A172 (cell line): ENCODE measurements around the gene PBX1. TPM values are rescaled to one million over a fixed set of nuclear protein-coding genes. Genes with fewer than 3 reads are reported as not detected.
"Not testable (repeated sequence)": the region's sequence is repeated elsewhere in the genome, so short reads cannot be mapped to it uniquely, and the experiment has no call there.

Experiments used
- DNase-seq: peaks from one replicate; pipeline ENCODE4 v3.0.0-alpha.2; 2015; ENCODE audit warnings: low spot score
- total RNA-seq: library from RNA; depleted of rRNA; stranded (reverse); fragments of >200 nt; shearing (Covaris generic); gene quantifications from 2 replicates; pipeline ENCODE4 v1.2.3, GENCODE V29; 2014

Gene PBX1
- total RNA-seq, 1 experiment from 2014 or later = 10.0 TPM

DNA sequence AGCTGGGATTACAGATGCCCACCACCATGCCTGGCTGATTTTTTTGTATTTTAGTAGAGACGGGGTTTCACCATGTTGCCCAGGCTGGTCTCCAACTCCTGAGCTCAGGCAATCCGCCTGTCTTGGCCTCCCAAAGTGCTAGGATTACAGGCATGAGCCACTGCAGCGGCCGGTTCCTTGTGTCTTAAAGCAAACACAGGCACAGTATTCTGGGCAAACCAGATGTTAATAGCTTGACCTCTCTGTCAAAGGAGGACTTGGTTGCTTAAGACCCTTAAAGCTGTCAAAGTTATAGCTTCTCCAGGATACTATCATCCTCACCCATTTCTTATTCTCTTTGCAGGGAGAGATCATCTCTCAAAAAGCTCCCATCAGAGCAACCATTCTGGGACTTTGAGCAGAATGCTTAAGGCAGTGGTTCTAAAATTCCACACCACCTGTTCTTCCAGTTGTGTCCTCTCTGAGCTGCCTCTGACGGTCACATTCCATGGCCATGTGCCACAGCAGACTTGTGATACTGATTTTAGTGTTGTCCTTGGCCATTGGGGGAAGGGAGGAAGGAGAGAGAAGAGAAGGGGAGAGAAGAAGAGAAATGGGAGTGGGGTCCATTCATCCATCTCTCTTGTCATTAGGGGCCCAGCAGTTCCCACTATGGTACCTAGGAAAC is 81.8 kb downstream of the PBX1 start:
- DNase-seq = no peak

DNA sequence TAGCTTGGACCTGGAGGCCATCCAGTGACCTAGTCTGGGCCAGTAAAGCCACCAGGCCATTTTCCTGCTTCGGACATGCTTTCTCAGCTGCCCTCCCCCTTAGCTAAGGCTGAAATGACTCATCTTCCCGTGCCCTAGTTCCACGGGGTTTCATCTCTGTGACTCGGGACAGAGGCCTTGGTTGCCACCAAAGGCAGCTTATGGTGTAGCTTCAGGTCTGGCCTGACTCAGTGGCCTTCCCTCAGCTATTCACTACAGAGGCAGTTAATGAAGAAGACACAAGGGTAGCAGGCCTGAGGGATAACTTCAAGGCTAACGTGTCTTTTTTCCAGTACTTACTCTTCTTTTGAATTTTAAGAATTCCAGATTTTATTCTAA is 82.4 kb downstream of the PBX1 start:
- peak; percentile 30 for DNase-seq

DNA sequence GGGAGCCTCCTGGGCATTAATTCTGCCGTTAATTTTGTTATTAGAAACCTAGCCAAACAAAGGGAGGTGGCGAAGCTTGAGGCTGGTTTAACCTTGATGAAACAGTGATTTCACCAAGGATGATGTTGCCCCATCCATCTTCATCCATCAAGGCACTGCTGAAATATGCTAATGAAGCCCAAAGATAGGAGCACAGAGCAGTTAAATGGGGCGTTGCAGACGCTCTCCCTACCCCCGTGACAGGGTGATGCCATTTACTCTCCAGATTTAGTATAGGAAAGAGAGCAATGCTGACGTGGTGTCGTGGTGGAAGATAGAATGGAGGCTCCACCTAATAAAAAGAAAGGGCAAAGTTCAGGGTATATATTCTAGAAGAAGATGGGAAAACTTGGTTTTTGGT is 84.0 kb downstream of the PBX1 start:
- no peak for DNase-seq

DNA sequence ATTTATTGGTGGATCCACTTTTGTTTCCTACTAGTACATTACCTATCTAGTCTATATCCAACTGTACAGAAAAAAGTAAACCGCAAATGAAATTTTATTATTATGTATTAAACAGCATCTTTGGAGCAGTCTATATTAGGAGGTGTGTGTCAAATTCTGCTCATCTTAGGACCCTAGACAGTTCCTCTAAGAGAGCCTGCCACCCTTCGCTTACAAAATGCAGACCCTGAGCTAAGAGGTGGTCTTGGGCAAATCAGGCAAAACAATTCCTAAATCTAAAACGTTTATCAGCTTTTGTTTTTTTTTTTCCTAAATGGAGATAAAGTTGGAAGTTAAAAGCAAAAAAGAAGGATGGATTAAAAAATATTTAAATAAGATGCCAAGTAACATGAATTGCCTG is 85.3 kb downstream of the PBX1 start:
- DNase-seq = no peak

DNA sequence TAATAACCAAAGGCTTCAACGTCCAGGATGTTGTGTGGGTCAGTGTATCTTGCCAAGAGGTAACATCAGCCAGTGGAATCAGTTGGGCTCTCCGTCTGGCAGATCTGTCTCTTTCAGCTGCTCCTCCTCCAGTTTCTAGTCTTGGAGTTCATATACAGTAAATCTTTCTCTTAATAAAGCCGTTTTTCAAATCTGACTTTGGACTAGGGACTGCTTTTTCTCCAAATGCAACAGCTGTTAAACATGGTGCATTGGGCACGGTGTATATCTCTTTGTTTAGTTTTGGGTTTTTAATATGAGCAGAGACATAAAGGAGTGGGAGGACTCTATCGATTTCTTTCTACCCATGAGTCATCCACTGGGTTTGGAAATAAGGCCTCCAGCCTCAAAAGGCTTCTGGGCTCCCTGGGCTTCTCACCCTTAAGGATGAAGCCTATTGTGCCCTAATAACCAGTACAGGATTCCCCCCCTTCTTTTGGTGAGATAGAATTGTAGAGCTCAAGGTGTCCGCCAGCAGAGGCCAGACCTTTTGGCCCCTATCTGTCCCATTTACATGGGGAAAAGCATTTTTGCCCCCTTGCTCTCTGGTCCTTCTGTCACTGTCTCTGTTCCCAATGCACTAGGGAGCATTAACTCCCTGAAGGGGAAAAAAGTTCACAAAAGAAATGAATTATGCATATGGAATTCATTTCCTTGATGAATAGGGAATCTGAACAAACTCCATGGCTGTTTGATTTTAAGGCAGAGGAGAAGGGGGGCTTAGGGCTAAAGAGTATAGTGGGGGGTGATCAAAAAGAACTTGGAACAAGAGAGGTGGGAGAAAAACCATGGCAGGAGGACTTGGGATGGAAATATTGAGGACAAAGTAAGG is 86.0 kb downstream of the PBX1 start:
- DNase-seq = no peak

DNA sequence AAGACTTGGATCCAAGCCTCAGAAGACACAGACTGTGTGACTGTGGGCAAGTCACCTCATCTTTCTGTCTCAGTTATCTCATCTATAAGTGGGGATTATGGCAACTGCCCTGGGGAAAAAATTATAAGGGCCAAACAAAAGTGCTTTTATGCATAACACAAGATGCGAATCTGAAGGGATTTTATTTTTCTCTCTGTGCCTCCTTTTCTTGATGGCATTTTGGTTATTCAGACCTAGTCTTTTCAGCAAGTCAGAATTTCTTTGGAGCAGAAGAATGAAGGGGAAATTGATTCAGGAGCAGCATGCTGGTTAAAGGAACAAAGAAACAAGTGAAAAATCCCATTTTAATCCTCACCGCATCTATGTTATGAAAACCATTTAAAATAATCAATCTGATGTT is 86.9 kb downstream of the PBX1 start:
- DNase-seq = no peak

DNA sequence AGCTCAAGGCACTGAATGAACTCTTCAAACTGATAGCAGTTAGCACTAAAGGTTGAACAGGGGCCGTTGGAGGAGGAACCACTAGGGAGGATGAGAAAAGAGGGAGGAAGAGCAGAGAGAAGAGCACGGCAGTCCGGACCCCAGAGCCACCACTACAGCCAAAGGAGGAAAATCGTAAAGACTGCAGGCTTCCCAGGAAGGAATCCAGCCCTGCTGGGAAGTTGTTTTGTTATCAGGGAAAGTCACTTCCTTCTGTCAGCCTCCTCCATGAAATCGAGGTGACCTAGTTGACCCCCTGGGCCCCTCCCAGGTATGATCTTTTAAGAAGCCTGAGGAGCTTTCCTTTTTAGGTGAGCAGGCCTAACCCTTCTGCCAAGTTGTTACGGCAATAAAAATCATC is 88.2 kb downstream of the PBX1 start:
- DNase-seq = no peak

DNA sequence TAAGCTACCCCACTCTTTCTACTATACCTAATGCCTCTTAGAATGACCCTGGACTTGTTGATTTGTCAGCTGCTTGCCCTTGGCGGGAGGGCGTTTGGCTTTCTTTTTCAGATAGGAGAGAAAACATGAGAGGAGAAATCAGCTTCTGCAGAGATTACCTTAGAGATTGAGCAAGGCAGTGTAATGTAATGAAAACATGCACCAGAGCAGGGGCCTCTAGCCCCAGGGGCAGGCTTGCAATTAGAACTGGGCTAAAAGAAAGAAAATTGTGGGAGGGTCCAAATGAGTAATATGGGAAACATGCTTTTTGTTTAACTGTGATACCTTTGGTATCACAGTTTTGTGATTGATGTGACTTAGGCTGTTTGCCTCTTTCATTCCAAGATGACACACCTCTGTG is 89.7 kb downstream of the PBX1 start:
- DNase-seq = peak; percentile 47

DNA sequence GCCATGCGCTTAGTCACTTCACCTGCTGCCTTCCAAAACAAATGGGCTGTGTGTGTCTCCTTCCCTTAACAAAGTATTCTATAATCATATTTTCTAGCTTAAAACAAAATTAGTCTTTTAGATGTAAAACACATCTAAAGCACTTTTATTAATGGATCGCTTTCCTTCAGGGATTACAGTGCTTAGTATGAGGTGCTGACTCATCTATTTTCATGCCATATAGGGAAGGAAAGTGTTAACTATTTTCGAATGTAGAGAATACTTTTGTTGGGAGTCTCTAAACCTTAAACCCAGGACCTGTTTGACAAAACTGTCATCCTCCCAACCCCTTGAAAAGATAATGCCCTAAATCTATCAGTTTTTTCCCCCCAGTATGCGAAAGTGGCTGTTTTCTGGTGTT is 90.2 kb downstream of the PBX1 start:
- no peak for DNase-seq

DNA sequence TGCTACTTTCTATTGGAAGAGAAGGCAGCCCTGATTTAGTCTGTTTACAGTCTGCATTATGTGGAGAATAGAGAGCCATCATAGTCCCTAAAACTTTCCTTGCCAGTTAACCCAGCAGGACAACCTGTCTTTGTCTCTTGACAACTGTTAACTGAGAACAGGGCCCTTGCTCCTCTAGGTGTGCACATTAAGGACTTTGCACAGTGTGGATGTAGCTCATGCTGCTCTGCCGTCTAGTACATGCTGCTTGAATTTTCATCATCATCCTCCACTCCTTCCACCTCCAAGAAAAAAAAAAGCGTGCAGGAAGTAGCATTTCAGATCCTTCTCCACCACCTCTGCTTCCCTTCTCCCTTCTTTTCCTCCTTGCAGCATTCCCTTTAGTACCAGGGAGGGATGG is 91.5 kb downstream of the PBX1 start:
- no peak for DNase-seq

DNA sequence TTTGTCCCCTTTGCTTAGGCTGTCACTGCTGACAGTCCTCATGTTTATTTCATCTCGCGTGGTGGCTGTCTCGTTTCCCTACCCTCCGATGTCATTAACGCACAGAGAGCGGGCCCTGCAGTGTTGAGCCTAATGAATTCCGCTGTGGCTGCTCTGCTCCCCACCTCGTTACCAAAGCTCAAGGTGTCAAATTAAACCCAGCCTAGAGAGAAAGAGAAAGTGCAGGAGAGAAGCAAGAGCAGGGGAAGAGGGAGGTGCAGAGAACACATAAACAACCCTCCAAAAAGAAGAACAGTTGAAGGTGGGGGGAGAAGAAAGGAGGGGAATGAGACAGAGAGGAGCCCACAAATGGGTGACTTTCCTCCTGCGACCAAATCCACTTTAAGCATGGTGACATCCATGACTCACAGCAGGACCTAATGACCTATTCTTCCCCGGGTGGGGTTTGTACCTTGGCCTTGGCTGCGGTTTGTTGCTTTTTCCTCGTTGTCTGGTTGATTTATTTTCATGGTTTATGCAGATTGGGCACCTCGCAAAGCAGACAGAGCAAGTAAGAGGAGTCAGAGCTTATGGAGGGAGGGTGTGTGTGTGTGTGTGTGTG is 92.5 kb downstream of the PBX1 start:
- DNase-seq = peak; percentile 87

DNA sequence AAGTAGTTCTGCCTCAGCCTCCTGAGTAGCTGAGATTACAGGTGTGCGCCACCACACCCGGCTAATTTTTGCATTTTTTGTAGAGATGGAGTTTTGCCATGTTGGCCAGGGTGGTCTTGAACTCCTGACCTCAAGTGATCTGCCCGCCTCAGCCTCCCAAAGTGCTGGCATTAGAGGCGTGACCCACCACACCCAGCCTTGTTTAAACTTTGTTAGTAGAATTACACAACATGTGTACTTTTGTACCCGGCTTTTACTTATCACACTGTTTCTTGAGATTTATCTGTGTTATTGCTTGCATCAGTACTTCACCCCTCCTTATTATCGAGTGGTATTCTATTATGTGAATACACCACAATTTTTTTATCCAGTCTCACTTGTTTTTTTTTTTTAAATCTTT is 94.0 kb downstream of the PBX1 start:
- not testable (repeated sequence) for DNase-seq

DNA sequence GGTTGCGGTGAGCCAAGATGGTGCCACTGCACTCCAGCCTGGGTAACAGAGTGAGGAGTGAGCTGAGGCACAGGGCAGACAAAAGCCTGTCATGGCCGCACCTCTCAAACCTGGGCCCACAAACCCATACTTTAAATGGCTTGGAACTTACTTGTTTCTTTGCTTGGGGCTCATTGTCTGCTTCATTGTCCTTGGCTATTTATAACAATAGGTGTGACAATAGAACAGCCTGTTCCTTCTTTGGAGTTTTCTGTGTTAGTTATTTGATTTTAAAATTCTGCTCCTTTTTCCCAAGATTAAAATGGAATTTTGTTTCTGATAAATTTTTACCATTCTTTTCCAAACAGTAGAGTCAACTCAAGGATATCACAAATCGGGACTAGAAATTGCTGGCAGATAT is 94.7 kb downstream of the PBX1 start:
- no peak for DNase-seq

DNA sequence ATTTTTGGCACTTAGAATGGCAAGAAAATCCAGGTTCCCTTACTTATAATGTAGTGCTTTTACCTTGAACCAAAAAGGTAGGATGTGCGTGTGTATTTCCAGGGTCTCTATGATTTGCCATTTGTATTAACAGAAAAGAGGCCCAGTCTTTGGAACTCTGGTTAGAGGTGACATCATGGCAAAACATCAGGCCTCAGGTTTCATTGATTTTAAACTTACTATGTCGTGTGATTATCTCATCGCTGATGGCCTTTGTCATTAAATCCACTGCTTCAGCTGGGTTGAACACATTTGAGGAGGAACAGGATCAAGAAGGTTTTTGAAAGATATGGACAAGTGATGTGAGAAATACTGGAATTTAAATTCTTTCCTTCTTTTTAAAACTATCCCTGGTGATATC is 95.2 kb downstream of the PBX1 start:
- DNase-seq = no peak

DNA sequence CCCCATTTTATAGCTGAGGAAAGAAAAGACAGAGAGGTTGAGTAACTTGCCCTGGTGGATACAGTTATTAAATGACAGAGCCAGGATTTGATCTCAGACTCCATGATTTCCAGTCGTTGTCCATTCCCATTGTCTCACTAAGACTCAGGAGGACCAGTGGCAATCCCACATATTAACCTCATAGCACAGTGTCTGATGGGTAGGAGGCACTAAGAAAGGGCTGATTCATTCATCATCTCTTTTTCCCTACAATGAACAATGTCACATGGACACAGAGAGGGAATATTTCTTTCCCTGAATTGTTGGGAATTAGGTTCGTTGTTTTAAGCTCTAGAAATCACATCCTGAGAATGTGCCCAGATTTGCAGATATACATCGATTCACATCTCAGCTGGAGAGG is 99.9 kb downstream of the PBX1 start:
- no peak for DNase-seq

DNA sequence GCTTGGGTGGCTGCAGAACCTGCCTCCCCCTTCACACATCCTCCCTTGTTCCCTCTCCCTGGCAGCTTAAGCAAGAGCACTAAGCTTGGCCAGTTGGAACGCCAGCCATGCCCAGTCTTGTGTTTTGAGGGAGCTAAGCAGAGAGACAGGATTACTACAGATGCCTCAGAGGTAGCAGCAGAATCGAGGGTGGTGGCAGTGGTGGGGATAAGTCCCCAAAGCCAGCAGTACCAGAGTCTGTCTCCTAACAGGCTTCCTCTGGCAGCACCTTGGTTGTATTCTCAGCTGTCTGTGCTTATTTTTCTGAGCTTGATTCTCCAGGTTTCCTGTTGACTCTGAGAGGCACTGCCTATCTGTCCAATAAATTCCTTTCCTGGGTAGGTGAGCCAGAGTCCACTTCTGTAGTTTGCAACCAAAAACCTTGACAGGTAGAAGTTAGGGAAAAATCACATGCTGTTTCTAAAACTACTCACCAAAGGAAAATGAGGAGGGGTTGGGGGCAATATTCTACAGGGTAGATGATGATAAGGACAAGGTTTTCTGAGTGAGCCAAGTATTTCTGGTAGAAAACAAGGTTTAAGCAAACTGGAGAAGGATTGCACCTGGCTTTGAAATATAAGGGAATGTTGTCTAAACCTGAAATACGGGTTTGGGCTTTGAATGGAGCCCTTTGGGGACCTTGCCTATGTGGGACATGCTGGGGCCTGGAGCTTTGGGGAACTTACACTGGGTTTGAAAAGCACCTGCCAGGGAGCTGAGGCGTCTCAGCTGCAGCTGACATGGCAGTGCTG is 100.8 kb downstream of the PBX1 start:
- no peak for DNase-seq

DNA sequence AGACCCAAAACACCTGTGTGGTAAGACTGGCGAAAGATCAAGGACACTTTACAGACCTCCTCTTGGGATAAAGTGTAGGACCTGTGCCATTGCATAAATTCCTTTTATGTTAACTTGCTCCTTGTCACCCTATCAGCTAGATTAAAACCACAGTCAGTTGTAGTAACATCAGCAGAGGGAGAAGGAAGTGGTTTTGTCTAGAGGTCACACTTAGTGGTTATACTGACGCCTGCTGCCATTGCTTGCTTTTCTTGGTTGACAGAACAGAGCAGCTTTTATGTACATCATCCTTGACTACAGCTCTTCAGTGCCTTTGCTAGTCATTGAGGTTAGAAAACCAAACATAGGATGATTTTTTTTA is 101.4 kb downstream of the PBX1 start:
- DNase-seq = peak; percentile 89

DNA sequence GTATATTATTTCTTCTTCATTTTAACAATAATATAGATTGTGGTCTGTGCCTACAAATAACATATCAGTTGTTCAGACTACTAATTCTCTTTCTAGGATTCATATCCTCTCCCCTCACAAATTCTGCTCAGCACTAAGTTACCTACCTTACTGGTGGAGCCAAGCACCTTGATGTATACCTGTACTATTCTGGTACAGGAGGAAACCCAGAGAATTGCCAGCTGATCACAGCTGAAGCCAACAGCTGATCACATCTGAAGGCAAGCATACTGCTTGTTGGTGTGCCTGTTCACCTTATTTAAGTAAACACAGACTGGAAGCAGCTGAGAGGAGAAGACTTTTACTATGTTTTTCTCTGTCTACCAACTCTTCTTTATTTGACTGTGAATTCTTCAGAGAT is 101.8 kb downstream of the PBX1 start:
- no peak for DNase-seq

DNA sequence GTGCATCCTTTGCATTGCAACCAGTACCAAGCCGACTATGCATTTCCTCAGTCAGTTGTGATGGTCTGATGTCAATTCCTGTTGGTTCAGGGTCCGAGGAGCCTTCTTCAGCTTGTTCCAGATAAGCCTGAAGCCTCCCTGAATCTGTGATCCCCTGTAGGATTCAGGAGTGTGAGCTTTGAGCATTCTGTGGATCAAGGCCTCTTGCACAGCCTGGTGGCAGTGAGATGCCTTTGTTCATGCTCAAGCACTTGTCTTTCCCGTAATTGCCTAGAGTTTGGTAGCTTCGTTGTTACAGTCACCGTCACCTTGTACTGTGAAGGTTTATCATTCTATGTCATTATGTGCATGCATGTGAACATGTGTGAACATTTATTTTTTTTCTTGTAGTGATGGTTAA is 103.5 kb downstream of the PBX1 start:
- no peak for DNase-seq

DNA sequence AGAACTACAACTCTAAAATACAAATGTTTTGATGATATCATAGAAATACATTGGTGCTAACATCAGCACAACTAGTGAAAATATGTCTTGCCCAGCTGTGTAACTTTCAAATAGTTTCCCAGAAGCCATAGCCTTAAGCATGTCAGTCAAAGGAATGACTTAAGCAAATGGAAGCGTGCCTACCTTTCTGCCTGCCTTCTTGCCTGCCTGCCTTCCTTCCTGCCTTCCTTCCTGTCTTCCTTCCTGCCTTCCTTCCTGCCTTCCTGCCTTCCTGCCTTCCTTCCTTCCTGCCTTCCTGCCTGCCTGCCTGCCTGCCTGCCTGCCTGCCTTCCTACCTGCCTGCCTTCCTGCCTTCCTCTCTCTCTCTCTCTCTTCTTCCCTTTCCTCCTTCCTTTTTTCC is 104.0 kb downstream of the PBX1 start:
- no peak for DNase-seq

DNA sequence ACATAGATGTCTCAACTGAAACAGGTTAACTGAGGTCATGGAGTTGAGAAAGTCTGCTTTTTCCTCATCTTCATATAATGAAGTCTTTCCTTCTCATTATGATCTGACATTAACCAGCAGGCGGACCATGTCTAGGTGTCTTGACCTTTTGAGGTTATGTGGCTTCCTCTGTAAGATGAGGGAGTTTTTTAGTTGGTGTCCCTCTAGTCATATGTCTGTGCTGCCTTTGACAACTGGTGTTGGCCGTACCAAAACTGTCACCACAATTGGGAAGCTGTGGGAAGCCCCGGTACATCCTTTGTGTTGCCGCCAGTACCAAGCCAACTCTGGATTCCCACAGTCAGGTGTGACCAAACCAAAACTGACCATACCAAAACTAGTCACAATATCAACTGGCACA is 105.1 kb downstream of the PBX1 start:
- no peak for DNase-seq

DNA sequence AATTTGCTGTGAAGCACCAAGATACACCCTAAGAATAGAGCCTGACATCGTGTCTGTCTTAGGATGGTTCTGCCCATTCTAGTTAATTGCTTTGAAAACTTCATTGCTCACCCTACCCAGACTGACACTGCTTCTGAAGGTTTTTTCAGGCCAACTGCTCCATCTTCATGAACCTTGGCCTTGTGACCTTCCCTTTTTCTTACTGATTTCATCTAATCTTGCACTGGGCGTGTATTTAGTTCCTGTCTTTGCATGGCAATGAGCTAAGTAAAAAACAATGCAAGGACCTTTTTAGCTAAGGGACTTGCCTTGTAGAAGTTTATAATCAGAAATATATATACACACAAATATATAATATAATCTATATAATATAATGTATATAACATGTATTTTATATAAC is 108.0 kb downstream of the PBX1 start:
- DNase-seq = no peak
